GM12878 (cell line): ENCODE data around the gene TXLNA. TPM values are rescaled to one million over a fixed set of nuclear protein-coding genes. Genes with fewer than 3 reads are reported as not detected.

Experiments
- ATAC-seq: fragments of 200-7000 bp; cut with Tn5 transposase; 3 replicates; pipeline ENCODE4 v1.9.1; 2020; ENCODE audit warnings: mild to moderate bottlenecking, moderate library complexity
- BruUV-seq: library from RNA; stranded (reverse); fragments of 400-500 nt; replicated peaks from 2 replicates; lab custom pipeline; 2021; lab: Mats Ljungman, UMichigan
- CTCF ChIA-PET: fragments of 300-600 bp; sonication (Branson Sonifier 250); formaldehyde crosslinking; extraction: SDS; loops from one replicate; lab custom pipeline; 2021; ENCODE audit warnings: inconsistent platforms; lab: Yijun Ruan, JAX
- POLR2A ChIA-PET: fragments of 350-600 bp; formaldehyde crosslinking; extraction: SDS; loops from one replicate; lab custom pipeline; 2021; ENCODE audit warnings: inconsistent platforms; lab: Charles Lee
- RAD21 ChIA-PET: fragments of 300-600 bp; sonication (Branson Sonifier 250); formaldehyde crosslinking; loops from one replicate; lab custom pipeline; 2023; ENCODE audit warnings: antibody characterized with exemption; ENCODE audit not compliant: unreplicated experiment; lab: Charles Lee
- SMC1A ChIA-PET: fragments of 300-600 bp; sonication (Branson Sonifier 250); formaldehyde crosslinking; loops from one replicate; lab custom pipeline; 2023; ENCODE audit not compliant: unreplicated experiment, uncharacterized antibody; lab: Charles Lee
- DNase-seq: peaks from one replicate; pipeline ENCODE4 v3.0.0-alpha.2; 2011; ENCODE audit warnings: low read depth, low spot score
- FAIRE-seq: peaks from 3 replicates; lab custom pipeline; 2011; peaks lifted over from hg19 to GRCh38; lab: Jason Lieb, UNC
- H2AFZ ChIP-seq: 2 replicates; pipeline ENCODE4 v1.6.0; 2011; ENCODE audit warnings: low read depth, low read length, control low read depth; ENCODE audit not compliant: control insufficient read depth
- H3K27ac ChIP-seq: 2 replicates; pipeline ENCODE4 v1.5.1; 2011; ENCODE audit warnings: control low read depth; ENCODE audit not compliant: control insufficient read depth, insufficient read depth
- H3K27me3 ChIP-seq, 2 experiments: replicated peaks in 1 of 2; 2 replicates each; pipeline versions ENCODE4 v1.6.0 to v1.6.1; 2011; ENCODE audit warnings: low read length in 1 of 2; ENCODE audit not compliant: control insufficient read depth in 2 of 2, insufficient read depth in 2 of 2
- H3K36me3 ChIP-seq, 2 experiments: 2 replicates each; pipeline ENCODE4 v1.5.1; 2011; ENCODE audit warnings: low read length in 1 of 2; ENCODE audit not compliant: control insufficient read depth in 2 of 2, insufficient read depth in 2 of 2
- H3K4me1 ChIP-seq: 2 replicates; pipeline ENCODE4 v1.6.1; 2011; ENCODE audit warnings: mild to moderate bottlenecking, low read length, moderate library complexity, mixed read lengths; ENCODE audit not compliant: control insufficient read depth, insufficient read depth
- H3K4me2 ChIP-seq: 2 replicates; pipeline ENCODE4 v1.6.0; 2011; ENCODE audit warnings: control low read depth; ENCODE audit not compliant: control insufficient read depth, insufficient read depth
- H3K4me3 ChIP-seq: fragments of 200-600 bp; sonication (generic); 2 replicates; pipeline ENCODE4 v1.5.1; 2016
- H3K79me2 ChIP-seq: 2 replicates; pipeline ENCODE4 v1.6.0; 2011; ENCODE audit warnings: low read length; ENCODE audit not compliant: control insufficient read depth, insufficient read depth
- H3K9ac ChIP-seq: 2 replicates; pipeline ENCODE4 v1.8.0; 2011; ENCODE audit warnings: low read length, control low read depth, mixed read lengths; ENCODE audit not compliant: control insufficient read depth, insufficient read depth
- H3K9me3 ChIP-seq: replicated peaks from 3 replicates; pipeline ENCODE4 v1.5.1; 2011; ENCODE audit warnings: mild to moderate bottlenecking, low read length; ENCODE audit not compliant: control insufficient read depth, insufficient read depth
- H4K20me1 ChIP-seq: 2 replicates; pipeline ENCODE4 v1.6.0; 2011; ENCODE audit not compliant: control insufficient read depth, insufficient read depth
- CBX5 ChIP-seq: sonication (generic); IDR thresholded peaks from 2 replicates; pipeline ENCODE4 v1.6.1; 2016; ENCODE audit warnings: low read depth, moderate library complexity, mild to moderate bottlenecking, inconsistent platforms
- CHD1 ChIP-seq: IDR thresholded peaks from 2 replicates; pipeline ENCODE4 v1.6.1; 2012; ENCODE audit warnings: low read depth, low read length, improper control_type of control experiment
- RUNX3 ChIP-seq: IDR thresholded peaks from 2 replicates; pipeline ENCODE4 v1.6.1; 2012; ENCODE audit warnings: low read length, inconsistent platforms
- SMAD5 ChIP-seq: IDR thresholded peaks from 2 replicates; pipeline ENCODE4 v1.6.1; 2016; ENCODE audit warnings: antibody characterized with exemption, low read depth
- WGBS: methylation state at CpG from one replicate; pipeline ENCODE4 v1.1.6; 2016; ENCODE audit warnings: low lambda C conversion rate; ENCODE audit not compliant: insufficient replicate concordance, insufficient coverage; ENCODE audit errors: missing lambda C conversion rate; 5-methylcytosine and 5-hydroxymethylcytosine counted together
- in situ Hi-C: fragments of 300-500 bp; cut with MboI; formaldehyde crosslinking; loops from 9 replicates; pipeline ENCODE4 v1.14.3; 2018; ENCODE audit warnings: mixed read lengths
- intact Hi-C: fragments of 100-400 bp; cut with micrococcal nuclease; formaldehyde crosslinking; loops from one replicate; pipeline ENCODE4 v1.14.2; 2022; ENCODE audit not compliant: unreplicated experiment
- polyA plus RNA-seq, 11 experiments: library from polyadenylated mRNA; depleted of rRNA in 4 of 11; unstranded in 6 of 11; stranded (reverse) in 5 of 11; fragments of >200 nt; fragmentation: Nextera tagmentation in 4 of 11; fragmentation: Illumina TruSeq in 1 of 11; extraction: Ambion mirVana in 4 of 11; extraction: Trizol in 1 of 11; gene quantifications; 1 replicate in 1 of 11; 2 replicates in 10 of 11; pipeline versions ENCODE4 v1.2.1 to v1.2.3, GENCODE V29; 2011 to 2016; ENCODE audit warnings: inconsistent platforms in 2 of 11, missing spikeins in 2 of 11, low read depth in 1 of 11
- total RNA-seq, 4 experiments: library from RNA; depleted of rRNA in 3 of 4; stranded (reverse); fragments of >200 nt in 3 of 4; fragmentation: Illumina TruSeq in 1 of 4; extraction: Trizol in 1 of 4; gene quantifications; 2 replicates each; pipeline versions ENCODE4 v1.2.1 to v1.2.3, GENCODE V29; 2013 to 2021

Gene TXLNA
- total and polyA plus RNA-seq, 10 of the 15 experiments (the other 5 are each of a cell fraction or from before 2014, with no cell fraction given) = 7.2 to 93.7 (median 47.9) TPM

- intact Hi-C loops (no loop called here), in situ Hi-C loops (no loop called here)
- Histone ChIP-seq H3K4me1 (peaks cover 9% of the 10 kb centered on the region), H3K4me3 (no peak overlapping the region), H3K27ac (no peak overlapping the region), H3K4me2 (no peak overlapping the region), H2AFZ (no peak overlapping the region), H3K27me3 (no peaks in the 10 kb centered on the region), H3K9me3 (no peaks in the 10 kb centered on the region), H4K20me1 (no peaks in the 10 kb centered on the region), H3K36me3 (peaks cover 46 to 51% of the 10 kb centered on the region in 2 experiments), H3K79me2 (peaks cover 2% of the 10 kb centered on the region), H3K9ac (no peak overlapping the region)
- WGBS = 84% methylated on average over 3 of the region's 3 CpGs
- ATAC-seq (no peak), FAIRE-seq (no peak), DNase-seq (no peak)
- TF ChIP-seq CBX5 = no peak
- ChIA-PET SMC1A (no interaction called here), POLR2A (no interaction called here), RAD21 (no interaction called here), CTCF (no interaction called here)
- BruUV-seq = no TSS peak
Measured at GRCh38 chr1:32195531-32195930, 16.1 kb downstream of the TXLNA start.

- no peak for FAIRE-seq
- H3K36me3 ChIP-seq = peaks cover 42 to 50% of the 10 kb centered on the region in 2 experiments
Measured at GRCh38 chr1:32195972-32196823, 16.7 kb downstream of the TXLNA start.

More at GRCh38 chr1:32195972-32196823, 16.7 kb downstream of the TXLNA start:
- ATAC-seq = no peak
- DNase-seq = no peak
- no peaks in the 10 kb centered on the region for H4K20me1 ChIP-seq
- SMC1A ChIA-PET = interaction anchor here (0.6 kb wide), 1 partner anchor 135 kb away, joined by 3 read pairs; no protein-coding TSS in a partner anchor
- H3K4me3 ChIP-seq = no peak overlapping the region
- peaks cover 9% of the 10 kb centered on the region for H3K4me1 ChIP-seq
- H3K79me2 ChIP-seq = peaks cover 2% of the 10 kb centered on the region
- in situ Hi-C loops (no loop called here), intact Hi-C loops (no loop called here)
- BruUV-seq = no TSS peak
- H3K9me3 ChIP-seq = no peaks in the 10 kb centered on the region
- H3K27me3 ChIP-seq = no peaks in the 10 kb centered on the region
- H3K4me2 ChIP-seq = no peak overlapping the region
- POLR2A ChIA-PET = no interaction called here
- H2AFZ ChIP-seq = no peak overlapping the region
- RAD21 ChIA-PET = no interaction called here
- no peak overlapping the region for H3K27ac ChIP-seq
- CTCF ChIA-PET = interaction anchor here (1.0 kb wide), 1 partner anchor 85 kb away, joined by 3 read pairs; no protein-coding TSS in a partner anchor
- no peak overlapping the region for H3K9ac ChIP-seq
- TF ChIP-seq RUNX3 = peak; percentile 64
- TF ChIP-seq CHD1 = no peak
- TF ChIP-seq SMAD5 = 0 out of 2 replicates have a peak, but pooled peaks have one; percentile 32
